IPS DF 4.7 (cell line): ENCODE data around the gene NRP2.

Source experiments
- DNase-seq: peaks from one replicate; pipeline ENCODE4 v3.0.0-alpha.2; 2013; ENCODE audit warnings: low spot score; ENCODE audit errors: extremely low read depth

Gene NRP2

DNA sequence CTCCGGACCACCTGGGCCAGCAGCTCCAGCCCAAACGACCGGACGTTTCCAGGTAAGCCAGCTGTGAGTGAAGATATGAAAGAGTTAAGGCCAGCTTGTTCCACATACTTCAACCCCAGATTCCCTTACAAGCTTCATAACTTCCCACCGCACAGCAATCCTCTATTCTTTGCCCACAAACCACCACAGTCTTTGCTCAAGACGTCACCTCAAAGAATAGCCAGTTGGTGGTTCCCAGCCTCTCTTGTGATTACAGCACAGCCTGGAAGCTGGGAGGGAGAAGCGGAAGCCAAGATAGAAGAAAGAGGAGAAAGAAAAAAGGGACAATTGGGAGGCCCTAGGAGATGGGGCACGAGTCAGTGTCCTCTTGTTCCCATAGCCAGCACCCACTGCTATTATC, 70.6 kb downstream of the NRP2 start:
- no peak for DNase-seq

DNA sequence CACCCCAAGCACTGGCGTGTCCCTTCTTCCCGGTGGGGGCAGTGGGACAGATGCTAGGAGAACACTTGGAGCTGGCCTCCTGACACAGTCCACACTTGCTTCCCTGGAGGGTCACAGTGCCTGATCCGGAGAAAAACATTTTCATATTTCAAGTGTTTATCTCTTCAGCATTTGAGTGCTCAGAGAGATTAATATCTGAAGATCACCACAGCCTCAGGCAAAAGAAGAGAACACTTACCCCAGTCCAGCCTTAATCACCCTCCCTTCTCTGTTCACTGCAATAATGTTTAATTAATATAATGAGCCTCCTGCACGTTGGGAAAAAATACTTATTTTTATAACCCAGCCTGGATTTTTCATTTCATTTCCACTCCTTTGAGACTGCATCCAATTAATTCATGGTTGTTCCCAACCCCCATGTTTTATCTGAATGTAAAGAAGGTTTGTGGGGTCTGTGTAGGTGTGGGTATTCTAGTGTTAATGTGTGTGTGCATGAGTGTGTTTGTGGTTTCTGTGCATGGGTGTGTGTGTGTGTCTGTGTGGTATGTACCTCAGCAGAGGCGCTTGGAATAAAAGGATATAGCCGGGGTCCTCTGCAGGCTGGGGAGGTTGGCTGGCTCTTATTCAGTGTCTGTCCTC, 72.1 kb downstream of the NRP2 start:
- no peak for DNase-seq

- no peak for DNase-seq
These were observed 72.6 kb downstream of the NRP2 start for GRCh38 chr2:205754924-205755321.

- DNase-seq, result no peak
These were observed 73.6 kb downstream of the NRP2 start for GRCh38 chr2:205755923-205756322.

DNA sequence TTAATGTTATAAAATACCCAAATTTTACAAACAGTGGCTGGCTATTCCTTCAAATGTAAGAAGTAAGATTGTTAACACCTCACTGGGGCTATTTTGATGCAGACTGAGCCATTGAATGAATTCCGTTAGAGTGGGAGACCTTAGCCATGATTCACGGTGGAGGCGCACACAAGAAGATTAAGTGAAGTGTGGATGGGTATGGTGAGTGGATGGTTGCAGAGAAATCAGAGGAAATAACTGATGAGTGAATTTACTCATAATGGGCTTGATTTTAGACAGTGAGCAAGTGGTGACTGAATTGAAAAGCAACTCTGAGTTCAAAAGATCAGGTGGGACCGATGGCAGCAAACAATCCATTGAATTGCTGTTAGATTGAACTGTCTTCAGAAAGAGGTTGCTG, 75.0 kb downstream of the NRP2 start:
- no peak for DNase-seq

GRCh38 chr2:205758051-205758450, 75.8 kb downstream of the NRP2 start:
- DNase-seq, result no peak

GRCh38 chr2:205758500-205758899, 76.2 kb downstream of the NRP2 start:
- no peak for DNase-seq

DNA sequence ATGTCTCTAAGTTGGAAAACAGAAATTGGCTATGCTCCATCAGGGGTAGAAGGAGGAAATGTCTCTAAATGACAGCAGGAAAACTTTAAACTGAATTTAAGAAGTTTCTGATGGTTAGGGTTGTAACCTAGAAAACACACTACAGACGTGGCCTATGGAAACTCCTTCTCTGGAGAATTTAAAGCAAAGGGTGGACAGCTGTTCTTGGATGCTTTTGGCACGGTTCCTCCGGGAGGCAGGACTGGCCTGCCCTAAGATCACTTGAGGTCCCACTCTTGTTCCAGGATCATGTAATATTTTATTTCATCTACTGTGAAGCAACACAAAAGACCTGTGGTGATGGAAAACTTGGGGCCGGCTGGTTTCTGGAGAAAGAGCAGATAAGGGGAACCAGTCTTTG, 77.0 kb downstream of the NRP2 start:
- no peak for DNase-seq

DNA sequence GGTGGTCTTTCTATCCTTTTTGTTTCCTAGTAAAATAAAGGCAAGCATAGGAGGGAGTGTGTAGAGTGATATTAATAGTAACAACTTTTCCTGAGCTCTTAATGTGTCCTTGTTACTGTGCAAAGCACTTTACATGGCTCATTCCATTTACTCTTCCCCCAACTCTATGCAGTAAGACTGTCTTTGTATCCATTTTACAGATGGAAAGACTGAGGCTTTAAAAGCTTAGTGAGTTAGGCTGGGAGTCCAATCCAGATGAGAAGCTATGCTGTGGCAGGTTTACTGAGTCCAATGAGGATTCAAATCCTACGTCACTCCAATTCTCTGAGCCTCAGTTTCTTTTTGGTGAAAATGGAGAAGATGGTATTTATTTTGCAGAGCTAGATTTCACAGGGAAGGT, 77.4 kb downstream of the NRP2 start:
- no peak for DNase-seq

- no peak for DNase-seq
These were observed 77.9 kb downstream of the NRP2 start for GRCh38 chr2:205760157-205760556.

- DNase-seq, result no peak
These were observed 79.1 kb downstream of the NRP2 start for GRCh38 chr2:205761421-205761820.

- DNase-seq, result no peak
These were observed 80.6 kb downstream of the NRP2 start for GRCh38 chr2:205762881-205763280.

- peak; percentile 72 for DNase-seq
These were observed 81.5 kb downstream of the NRP2 start for GRCh38 chr2:205763708-205764211.

DNA sequence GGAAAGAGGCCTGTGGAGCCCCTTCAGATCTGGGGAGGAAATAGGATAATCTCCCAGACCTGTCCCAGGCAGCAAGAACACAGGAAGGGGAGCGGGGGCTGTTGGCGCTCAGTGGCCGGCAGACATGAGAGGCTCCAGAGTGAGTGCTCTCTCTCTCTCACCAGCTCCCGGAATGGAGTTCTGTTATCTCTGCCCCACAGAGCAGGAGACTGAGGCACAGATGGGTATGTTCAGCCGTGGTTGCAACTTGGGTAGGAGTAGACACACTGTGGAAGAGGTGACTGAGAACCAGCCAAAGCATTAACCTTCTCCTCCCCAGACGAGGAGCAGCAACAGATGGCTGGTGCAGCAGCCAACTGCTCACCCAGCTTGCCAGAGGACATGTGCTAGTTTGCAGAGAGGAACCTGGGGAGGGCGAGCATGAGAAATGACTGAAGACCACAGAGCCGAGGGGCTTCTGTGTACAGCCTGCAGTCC, 82.0 kb downstream of the NRP2 start:
- no peak for DNase-seq

GRCh38 chr2:205765151-205765550, 82.8 kb downstream of the NRP2 start:
- no peak for DNase-seq

DNA sequence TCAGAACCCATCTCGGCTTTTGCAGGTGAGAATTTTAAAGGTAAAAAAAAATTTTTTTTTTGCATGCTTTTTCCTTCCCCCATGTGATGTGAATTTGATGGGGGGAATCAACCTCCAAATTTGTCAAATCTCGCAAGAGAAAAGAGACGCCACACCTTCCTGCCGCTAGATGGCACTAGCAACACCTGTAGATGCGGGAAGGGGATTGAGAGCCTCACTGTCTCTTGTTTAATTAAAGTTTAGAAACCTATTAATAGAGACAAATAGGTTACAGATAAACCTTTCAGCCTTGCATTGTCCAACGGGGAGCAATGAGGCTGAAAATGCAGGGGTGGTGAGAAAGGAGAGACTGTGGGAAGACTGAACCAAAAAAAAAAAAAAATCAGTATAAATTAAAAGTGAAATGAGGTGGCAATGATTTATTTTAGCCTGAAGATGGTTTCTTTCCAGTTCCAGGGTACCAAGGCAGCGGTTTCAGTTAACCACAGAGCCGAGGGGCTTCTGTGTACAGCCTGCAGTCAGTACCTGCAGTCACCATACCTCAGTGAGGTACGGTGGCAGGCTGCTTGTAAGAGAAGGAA, 84.6 kb downstream of the NRP2 start:
- DNase-seq, result no peak

DNA sequence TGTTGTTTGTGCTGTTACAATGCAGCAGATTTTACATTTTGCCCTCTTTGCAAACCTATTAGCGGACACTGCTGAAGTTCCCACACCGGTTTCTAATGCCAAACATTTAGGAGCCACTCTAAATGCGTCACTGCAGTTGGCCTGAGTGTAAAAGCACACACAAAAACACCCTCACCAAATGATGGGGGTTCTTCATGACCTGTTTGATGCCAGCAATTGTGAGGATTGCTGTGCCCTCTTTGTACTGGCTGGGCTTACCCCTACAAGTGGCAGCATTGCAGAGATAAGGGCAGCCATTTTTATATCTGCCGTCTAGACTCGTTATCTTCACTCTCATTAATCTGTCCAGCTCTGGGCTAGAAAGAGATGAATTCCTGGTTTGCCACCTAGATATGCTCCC, 85.3 kb downstream of the NRP2 start:
- DNase-seq, result no peak

- DNase-seq, result no peak
These were observed 86.0 kb downstream of the NRP2 start for GRCh38 chr2:205768341-205768740.

DNA sequence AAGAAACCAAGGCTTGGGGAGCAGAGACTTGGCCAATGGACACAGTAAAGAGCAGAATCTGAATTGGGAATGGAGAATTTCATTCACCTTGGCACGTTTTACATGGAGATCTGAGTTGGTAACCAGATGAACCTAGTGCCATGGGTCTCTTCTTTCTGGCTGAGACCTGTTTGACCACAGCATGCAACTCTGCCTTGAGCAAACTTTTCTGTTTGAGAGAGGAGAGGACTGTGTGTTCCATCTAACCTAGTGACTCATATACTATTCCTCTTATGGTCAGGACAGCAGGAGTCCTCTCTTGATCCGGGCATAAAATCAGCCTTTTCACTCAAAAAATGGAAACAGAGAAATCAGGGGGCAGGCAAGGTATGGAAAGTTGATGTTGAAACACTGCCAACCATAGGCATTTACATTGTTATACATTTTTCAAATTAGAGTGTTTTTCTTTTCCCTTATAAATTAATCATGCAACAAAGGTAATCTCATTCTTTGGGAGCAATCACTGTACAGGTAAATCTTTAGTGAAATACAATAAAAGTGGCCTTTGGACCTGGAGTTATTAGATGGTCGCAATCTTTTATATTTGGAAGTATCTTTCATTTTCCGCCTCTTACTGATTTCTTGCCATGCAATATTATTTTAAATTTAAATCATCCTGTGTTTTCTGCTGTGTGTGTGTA, 86.7 kb downstream of the NRP2 start:
- DNase-seq, result no peak

DNA sequence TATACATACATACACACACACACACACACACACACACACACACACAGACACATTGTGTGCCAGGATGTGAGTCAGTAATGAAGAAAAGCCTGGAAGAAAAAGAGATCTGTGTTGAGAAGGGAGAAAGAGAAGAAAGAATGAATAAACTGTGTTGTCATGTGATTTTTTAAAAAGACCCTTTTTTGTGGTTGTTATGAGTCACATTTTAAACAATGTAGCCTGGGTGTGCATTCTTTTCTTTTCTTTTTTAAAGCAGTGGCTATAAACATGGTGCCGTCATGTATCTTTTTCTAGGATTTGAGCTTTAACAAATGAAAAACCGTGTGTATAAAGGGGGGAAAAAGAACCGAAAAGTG, 87.2 kb downstream of the NRP2 start:
- DNase-seq, result no peak

GRCh38 chr2:205769879-205770278, 87.6 kb downstream of the NRP2 start:
- DNase-seq, result no peak

DNA sequence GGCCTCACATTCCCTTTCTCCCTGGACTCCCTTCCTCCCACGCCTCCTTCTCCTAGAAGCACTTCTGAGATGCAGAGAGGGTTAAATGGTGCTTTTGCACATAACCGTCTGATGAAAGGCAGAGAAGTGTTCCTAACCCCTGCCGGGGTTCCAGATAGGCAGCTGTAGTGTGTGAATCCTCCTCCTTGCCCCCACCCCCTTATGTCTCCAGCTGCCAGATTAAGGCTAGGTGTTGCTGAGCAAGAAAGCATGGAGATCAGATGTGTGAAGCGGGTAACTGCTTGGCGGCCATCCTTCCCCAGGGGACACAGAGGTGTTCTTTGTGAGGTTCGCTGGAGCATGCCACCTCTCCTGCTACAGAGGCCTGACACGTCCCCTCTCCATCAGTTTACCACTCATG, 88.3 kb downstream of the NRP2 start:
- DNase-seq, result no peak

DNA sequence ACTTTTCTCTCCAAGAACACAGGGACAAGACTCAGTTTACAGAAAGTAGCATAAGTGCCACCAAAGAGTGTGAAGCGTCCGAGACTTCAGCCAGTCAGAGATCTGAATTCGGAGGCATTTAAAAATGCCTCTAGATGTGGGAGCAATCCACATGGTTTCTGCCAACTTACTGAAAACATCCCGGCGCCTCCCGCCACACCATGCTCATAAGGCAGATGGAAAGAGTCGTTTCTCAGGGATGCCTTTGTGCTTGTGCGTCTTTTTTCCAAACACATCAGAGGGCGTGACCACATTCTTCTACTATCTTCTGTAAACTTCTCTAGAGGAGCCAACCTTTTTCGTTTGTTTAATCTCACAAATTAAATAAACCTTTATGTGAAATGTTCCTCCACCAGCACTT, 88.7 kb downstream of the NRP2 start:
- DNase-seq, result no peak
